NCI-H524 (cell line): ENCODE results near the gene ISCA2.
"Not testable (repeated sequence)": the region's sequence is repeated elsewhere in the genome, so short reads cannot be mapped to it uniquely, and the experiment has no call there.

Source experiments
- DNase-seq, 2 experiments: peaks; one replicate each; lab custom pipeline; 2025; lab: John Stamatoyannopoulos, UW

ISCA2 gene

GRCh38 chr14:74493343-74494261 lies at the start of gene ISCA2:
TSS of gene ISCA2 (plus strand) at chr14:74493765. CDS start at chr14:74493775, 10 bp downstream.
- peak; percentile 100 for DNase-seq

DNA sequence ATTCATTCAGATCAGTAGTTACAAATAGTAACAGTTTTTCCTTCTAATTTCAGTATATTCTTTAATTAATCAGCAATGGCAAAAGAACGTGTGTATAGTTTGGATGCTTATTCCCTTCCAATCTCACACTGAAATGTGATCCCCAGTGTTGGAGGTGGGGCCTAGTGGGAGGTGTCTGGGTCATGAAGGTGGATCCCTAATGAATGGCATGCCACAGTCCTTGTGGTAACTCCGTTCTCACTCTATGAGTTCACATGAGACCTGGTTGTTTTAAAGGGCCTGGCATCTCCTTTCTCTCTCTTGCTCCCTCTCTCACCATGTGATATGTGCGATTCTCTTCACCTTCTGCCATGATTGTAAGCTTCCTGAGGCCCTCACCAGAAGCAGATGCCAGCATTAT lies 48.7 kb upstream of the ISCA2 start:
- DNase-seq: no peak

DNA sequence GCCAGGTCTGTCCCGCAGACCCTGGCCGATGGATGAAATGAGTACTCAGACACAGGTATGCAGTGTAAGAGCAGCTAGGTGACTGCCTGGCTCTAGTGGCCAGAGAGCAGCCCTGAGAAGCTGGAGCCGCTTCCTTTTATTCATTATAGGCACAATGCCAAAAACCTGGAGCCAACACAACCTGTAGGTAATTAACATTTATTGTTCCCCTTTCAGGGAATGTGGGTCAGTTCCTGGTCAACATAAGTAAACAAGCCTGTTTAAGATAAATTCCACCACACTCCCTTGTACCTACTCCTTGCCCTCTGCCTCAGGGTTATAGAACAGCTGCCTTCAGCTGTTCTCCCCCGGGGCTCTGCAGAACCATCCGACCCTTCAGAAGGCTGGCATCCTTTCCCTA lies 39.2 kb upstream of the ISCA2 start:
- DNase-seq: not testable (repeated sequence)

DNA sequence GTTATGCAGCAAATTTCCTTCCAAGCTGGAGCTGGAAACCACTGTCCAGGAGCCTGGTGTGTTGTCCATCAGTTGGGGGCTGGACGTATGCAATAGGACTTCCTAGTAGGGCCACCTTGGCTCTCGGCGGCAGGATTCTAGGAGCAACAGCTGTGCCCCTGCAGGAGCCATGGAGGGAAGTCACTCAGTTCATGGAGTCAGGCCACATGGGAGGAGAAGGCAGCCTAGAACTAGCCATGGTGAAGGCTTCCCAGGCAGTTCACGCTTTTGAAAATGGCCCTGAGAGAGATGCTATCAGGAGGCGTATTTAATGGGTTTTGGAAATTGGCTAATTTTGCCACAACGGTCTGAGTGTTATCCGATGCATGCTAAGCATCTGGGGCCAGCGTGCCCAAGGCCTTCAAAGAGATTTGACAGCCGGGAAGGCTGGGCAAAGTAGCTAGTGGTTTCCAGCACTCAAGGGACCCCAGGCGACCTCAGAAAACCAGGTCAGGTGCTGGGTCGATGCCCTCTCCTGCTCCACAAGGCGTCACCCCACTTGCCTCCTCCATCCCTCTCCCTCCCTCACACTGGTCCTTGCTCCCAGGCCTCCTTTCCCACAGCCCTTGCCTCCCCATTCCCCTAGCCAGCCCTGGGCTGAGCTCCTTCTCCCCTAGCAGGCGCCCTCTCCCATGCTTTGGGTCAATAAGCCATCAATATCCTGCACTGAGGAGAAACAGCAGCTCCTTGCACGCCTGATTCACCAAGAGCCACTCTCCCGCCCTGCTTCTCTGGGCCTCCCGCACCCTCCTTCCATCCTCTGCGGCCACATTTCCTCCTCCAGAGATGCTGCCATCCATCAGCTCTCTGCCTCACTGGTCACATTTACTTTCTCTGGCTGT lies 36.6 kb upstream of the ISCA2 start:
- DNase-seq: peak; percentile 29 to 75

- DNase-seq: peak; percentile 99
Observed at GRCh38 chr14:74457565-74457895, 36.0 kb upstream of the ISCA2 start.

- peak; percentile 70 to 80 for DNase-seq
Observed at GRCh38 chr14:74459289-74459946, 34.1 kb upstream of the ISCA2 start.

DNA sequence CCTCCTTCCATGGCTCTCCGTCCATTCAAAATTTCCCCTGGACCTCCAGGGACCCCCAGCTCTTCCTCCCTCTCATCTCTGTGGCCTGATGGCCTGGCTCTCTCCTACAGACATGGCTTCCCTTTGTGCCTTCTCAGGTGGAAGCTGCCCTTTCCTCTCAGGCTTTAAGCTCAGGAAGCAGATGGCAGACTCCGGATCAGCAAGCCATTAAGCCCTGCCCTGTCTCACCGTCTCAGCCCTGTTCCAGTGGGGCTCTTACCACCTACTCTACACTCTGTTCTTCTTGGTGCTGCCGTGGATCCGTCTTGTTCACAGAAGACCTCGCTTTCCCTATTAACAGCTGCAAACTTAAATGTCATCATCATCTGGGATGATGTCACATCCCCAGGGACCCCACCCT lies 33.6 kb upstream of the ISCA2 start:
- DNase-seq: peak; percentile 92 to 95

GRCh38 chr14:74462993-74463392 lies 30.6 kb upstream of the ISCA2 start:
- DNase-seq: no peak

- DNase-seq: no peak
Observed at GRCh38 chr14:74463697-74464096, 29.9 kb upstream of the ISCA2 start.

DNA sequence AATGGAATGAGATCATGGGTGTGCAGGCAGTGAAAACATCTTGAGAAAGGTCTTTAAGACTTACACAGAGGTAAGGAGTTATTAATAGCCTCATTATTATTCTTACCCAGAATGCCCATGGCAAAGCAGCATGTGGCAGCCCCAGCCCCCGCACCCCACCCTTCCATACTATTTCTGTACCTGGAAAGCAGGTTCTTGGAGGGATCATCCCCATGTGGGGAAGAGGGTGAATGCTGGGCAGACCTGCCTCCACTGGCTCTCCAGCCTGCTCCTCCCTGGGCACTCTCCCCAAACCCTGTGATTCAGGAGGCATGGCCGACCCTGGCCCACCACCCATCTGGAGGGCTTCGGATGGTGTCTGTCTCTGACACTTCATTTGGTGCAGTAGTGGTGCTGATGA lies 28.8 kb upstream of the ISCA2 start:
- no peak for DNase-seq

GRCh38 chr14:74465335-74465734 lies 28.2 kb upstream of the ISCA2 start:
- no peak for DNase-seq

- DNase-seq: no peak
Observed at GRCh38 chr14:74468513-74468912, 25.1 kb upstream of the ISCA2 start.

- no peak for DNase-seq
Observed at GRCh38 chr14:74469548-74470518, 23.7 kb upstream of the ISCA2 start.

DNA sequence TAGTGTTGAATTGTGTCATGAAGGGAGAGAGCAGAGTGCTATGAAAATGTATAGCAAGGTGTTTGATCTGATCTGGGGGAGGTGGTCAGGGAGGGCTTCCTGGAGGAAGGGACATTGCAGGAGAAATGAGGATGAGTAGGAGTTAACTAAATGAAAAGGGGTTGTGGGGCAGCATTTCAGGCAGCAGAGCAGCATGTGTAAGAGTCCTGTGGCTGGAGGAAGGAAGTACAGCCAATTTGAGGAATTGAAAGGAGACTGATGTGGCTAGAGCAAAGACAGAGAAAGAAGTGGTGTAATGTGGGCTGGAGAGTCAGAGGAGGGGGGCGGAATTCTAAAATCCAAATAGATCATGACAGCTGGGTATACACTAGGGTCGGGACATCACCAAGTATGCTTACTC lies 21.0 kb upstream of the ISCA2 start:
- no peak for DNase-seq

- peak in 1 of 2 experiments; percentile 80 for DNase-seq
Observed at GRCh38 chr14:74474376-74474775, 19.2 kb upstream of the ISCA2 start.

GRCh38 chr14:74475678-74476077 lies 17.9 kb upstream of the ISCA2 start:
- no peak for DNase-seq

DNA sequence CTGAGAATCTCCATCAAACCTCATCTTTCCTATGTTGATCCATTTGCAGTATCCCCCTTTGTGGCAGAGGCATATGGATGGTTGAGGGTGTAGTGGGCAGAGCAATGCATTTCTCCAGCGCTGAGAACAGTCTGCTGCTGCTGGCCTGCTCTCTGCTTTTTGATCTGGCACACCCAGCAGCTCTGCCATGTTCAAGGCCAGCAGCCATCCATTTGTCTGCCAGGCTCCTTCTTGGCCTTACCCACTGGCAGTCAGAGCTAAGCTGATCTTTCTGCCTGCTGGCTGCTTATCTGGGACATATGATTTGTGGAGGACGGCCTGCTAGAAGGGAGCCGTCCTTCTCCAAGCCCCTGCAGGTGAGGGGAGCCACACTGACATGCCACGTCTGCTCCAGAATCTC lies 17.5 kb upstream of the ISCA2 start:
- no peak for DNase-seq

DNA sequence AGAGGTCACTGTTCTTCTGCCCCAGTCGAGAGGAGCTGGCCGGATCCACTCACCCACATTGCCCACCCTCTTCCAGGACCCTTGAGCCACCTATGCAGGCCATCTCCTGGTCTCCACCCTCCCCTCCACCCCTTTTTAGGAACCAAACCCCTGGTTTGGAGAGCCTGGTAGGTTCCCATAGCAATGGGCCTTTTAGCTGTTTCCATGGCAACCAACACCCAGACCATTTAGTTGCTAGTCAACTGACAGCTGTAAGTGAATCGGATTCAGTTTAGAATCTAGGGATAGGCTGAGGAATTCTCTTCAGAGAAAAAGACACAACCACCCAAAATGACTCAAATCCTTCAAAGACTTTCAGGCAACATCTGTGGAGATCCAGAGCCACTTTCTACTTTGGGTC lies 17.0 kb upstream of the ISCA2 start:
- DNase-seq: peak; percentile 23 to 65

DNA sequence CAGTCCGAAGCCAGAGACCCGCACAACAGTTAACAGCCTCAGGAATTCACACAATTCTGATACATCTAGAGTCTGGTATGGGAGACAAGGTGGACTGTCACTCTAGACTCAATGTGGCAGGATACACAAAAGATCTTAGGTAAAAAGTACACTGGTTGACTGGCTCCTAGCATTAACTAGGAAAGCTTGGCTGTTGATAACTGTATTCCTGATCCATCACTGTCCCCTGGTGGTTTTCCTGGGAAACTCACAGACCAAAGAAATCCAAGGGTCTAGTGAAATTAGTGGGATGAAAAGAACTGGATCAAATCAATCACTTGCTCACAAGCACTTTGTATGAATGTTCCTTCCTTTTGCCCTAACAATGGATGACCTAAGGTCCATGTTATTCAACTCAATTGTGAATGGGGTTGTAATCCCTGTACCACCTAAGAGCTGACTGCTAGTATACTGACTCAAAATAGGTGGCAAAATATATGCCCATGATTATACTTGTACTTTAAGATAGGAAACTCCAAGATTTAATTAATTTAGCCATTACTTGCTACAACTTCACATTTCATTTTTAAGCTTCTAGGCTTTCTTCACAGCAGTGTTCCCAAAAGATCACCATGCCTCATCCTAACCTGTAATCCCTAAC lies 14.4 kb upstream of the ISCA2 start:
- DNase-seq: peak; percentile 49 to 75

GRCh38 chr14:74480046-74480445 lies 13.5 kb upstream of the ISCA2 start:
- peak; percentile 10 to 24 for DNase-seq

- no peak for DNase-seq
Observed at GRCh38 chr14:74482571-74482970, 11.0 kb upstream of the ISCA2 start.
